Measurements from ENCODE around the gene DCTD.

DNA sequence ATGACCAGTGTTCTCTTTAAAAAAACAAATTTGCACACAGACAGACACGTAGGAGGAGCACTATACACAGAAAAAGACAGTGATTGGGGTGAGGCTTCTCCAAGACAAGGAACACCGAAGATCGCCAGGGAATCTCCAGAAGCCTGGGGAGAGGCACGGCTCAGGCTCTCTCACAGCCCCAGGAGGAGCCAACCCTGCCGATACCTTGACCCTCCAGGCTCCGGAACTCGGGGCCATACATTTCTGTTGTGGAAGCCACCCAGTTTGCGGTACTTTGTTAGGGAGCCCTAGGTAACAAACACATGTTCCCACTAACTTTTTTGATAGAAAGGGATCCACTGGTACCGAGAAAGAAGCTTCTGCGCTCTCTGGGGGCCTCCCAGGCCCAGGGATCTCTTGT, 55.8 kb downstream of the DCTD start:
- TF ChIP-seq CTCF (IDR thresholded peaks at IDR 0.05) = no peak
- TF ChIP-seq POLR2AphosphoS5 (IDR thresholded peaks at IDR 0.05) = no peak
- TF ChIP-seq POLR2A (IDR thresholded peaks at IDR 0.05) = no peak

All from stomach (tissue), 4 donors.